ENCODE results near the gene MRPS5.

The MRPS5 gene

DNA sequence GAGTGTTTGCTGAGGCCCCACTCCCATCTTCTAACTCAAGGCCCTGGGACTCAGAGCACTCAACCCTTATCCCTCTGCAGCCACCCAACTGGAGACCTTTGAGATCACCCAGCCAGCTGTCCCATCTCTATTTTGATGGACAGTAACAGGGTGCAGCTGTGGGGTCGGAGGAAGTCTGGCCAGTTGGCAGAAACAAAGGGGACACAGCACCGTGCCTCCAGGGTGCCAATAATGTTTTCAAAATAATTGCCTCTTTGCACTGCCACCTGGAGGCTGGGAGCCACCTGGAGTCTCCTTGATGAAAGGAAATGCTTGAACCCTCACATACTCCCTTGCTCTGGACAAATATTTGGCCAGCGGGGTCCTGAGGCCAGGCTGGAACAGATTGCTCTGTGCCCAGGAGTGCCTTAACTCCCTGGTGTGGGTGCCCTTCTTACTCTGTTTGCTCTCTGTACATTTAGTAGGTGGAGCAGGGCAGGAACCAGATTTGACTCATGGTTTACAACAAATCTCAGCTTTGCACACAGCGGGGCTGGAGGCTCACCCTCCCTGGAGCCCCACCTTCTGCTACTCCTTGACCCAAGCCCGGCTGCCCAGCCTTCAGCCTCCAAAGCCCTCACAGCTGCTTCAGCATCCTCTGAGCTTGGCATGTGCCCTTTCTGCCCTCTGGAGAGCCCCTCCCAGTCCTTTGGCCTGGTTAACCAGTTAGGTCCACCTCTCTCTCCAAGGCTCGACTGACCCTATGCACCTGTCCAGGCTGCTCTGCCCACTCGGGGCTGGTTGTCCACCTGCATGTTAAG lies 78.9 kb downstream of the MRPS5 start:
- Histone ChIP-seq H3K79me2 (no peaks in the 10 kb centered on the region), H3K4me3 (ENCODE audit: low read depth, low read length) (no peak overlapping the region), H3K36me3 (ENCODE audit: control insufficient read depth, insufficient read depth, low read length) (no peaks in the 10 kb centered on the region), H3K9me3 (ENCODE audit: control insufficient read depth, low read length) (no peaks in the 10 kb centered on the region), H3K27me3 (ENCODE audit: control insufficient read depth, insufficient read depth, low read length) (no peaks in the 10 kb centered on the region), H2AFZ (no peak overlapping the region), H3K27ac (no peak overlapping the region), H3K4me2 (ENCODE audit: low read length) (no peak overlapping the region), H3K4me1 (no peaks in the 10 kb centered on the region), H3K9ac (no peak overlapping the region)
- TF ChIP-seq, protein P1, sequence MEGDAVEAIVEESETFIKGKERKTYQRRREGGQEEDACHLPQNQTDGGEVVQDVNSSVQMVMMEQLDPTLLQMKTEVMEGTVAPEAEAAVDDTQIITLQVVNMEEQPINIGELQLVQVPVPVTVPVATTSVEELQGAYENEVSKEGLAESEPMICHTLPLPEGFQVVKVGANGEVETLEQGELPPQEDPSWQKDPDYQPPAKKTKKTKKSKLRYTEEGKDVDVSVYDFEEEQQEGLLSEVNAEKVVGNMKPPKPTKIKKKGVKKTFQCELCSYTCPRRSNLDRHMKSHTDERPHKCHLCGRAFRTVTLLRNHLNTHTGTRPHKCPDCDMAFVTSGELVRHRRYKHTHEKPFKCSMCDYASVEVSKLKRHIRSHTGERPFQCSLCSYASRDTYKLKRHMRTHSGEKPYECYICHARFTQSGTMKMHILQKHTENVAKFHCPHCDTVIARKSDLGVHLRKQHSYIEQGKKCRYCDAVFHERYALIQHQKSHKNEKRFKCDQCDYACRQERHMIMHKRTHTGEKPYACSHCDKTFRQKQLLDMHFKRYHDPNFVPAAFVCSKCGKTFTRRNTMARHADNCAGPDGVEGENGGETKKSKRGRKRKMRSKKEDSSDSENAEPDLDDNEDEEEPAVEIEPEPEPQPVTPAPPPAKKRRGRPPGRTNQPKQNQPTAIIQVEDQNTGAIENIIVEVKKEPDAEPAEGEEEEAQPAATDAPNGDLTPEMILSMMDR (IDR thresholded peaks at IDR 0.05), result no peak

DNA sequence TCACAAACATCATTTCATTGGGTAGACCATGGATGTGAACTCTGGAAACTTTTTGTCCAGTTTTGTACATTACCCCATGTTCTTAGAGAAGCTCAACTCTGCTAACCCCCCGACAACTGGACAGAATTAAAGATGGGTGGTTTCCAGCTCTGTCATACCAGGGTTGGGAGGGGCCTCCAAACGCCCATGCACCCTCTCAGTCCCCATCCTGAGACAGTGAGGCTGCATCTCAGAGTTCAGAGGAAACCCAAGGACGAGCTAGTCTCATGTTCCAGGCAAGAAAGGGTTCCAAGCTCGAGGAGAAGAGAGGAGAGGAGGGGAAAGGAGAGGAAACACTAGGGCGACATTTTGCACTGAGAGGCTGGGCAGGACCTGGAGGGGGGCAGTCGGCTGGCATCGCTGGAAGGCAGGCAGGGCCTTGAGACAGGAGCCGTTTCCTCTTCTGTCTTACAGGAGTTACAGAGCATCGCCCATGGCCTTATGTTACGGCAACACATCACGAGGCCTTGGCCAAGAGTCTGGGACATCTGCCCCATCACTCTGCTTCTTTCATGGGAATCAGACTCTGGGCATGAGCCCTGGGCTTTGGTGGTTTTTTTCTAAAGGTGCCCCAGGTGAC lies 79.7 kb downstream of the MRPS5 start:
- Histone ChIP-seq H3K27ac (no peak overlapping the region), H3K36me3 (ENCODE audit: control insufficient read depth, insufficient read depth, low read length) (no peaks in the 10 kb centered on the region), H3K4me1 (no peaks in the 10 kb centered on the region), H3K9me3 (ENCODE audit: control insufficient read depth, low read length) (no peaks in the 10 kb centered on the region), H3K4me2 (ENCODE audit: low read length) (no peak overlapping the region), H3K27me3 (ENCODE audit: control insufficient read depth, insufficient read depth, low read length) (no peaks in the 10 kb centered on the region), H3K9ac (no peak overlapping the region), H3K4me3 (ENCODE audit: low read depth, low read length) (no peak overlapping the region), H3K79me2 (no peaks in the 10 kb centered on the region), H2AFZ (no peak overlapping the region)
- TF ChIP-seq, protein P1 (IDR thresholded peaks at IDR 0.05), result no peak

DNA sequence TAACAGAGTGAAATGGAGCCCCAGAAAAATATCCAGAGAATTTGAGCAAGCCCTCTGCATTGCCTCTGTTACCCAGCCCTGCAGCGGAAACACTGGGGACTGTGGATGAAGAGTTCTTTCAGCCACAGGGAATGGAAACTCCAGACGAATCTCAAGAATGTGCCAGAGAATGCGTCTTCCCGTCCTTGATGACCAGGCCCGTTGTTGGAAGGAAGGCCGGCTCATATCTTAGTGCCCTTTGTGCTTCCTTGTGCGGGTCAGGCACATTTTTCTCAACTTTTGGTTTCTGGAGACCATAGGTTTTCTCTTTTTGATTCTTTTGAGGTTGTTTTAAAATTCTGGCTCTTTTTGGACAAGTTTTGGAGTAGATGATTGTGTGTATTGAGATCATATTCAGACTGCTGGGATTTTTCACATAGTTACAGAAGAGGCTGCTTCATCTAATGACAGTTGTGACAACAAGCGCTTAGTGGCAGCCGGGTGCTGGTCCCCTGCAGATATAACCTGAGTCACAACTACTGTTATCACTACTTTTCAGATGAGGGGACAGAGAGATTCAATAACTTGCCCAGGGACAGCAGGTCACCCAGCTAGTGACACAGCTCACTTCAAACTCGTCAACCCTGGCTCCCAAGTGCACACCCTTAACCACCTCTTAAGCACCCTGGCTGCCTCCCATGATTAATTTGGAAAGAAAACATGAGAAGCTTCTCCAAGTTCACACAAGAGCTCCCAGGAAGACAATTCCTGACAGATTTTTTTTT lies 80.4 kb downstream of the MRPS5 start:
- Histone ChIP-seq H3K27ac (no peak overlapping the region), H3K9ac (no peak overlapping the region), H2AFZ (no peak overlapping the region), H3K27me3 (ENCODE audit: control insufficient read depth, insufficient read depth, low read length) (no peaks in the 10 kb centered on the region), H3K9me3 (ENCODE audit: control insufficient read depth, low read length) (no peaks in the 10 kb centered on the region), H3K79me2 (no peaks in the 10 kb centered on the region), H3K4me1 (no peaks in the 10 kb centered on the region), H3K36me3 (ENCODE audit: control insufficient read depth, insufficient read depth, low read length) (no peaks in the 10 kb centered on the region), H3K4me2 (ENCODE audit: low read length) (no peak overlapping the region), H3K4me3 (ENCODE audit: low read depth, low read length) (no peak overlapping the region)
- TF ChIP-seq, protein P1 (IDR thresholded peaks at IDR 0.05), result no peak

DNA sequence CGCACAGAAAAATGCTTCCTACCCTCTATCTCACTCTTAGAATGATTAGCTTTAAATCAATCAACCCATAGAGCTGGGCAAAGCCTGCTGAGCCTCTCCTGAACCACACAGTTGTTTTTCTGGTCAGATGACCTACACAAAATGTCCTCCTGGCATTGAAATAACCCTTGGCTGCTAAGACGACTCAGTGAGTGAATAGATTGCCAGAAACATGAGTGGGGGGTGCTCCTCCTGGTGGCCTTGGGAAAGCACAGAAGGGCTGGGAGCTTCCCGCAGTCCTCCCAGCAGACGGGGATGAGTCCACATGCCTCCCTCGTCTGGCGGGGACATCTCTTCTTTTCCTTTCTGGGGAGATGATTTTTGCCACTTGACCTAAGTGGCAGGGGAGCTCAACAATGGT lies 81.2 kb downstream of the MRPS5 start:
- H3K4me2 ChIP-seq (ENCODE audit: low read length), result no peak overlapping the region
- no peak overlapping the region for H3K9ac ChIP-seq
- H3K27ac ChIP-seq, result no peak overlapping the region

More for the DNA sequence above, 81.2 kb downstream of the MRPS5 start:
- Histone ChIP-seq H3K27me3 (ENCODE audit: control insufficient read depth, insufficient read depth, low read length) (no peaks in the 10 kb centered on the region), H3K36me3 (ENCODE audit: control insufficient read depth, insufficient read depth, low read length) (no peaks in the 10 kb centered on the region), H3K4me3 (ENCODE audit: low read depth, low read length) (no peak overlapping the region), H2AFZ (no peak overlapping the region), H3K9me3 (ENCODE audit: control insufficient read depth, low read length) (no peaks in the 10 kb centered on the region), H3K4me1 (no peaks in the 10 kb centered on the region), H3K79me2 (no peaks in the 10 kb centered on the region)
- TF ChIP-seq, protein P1 (IDR thresholded peaks at IDR 0.05), result no peak

All from parathyroid adenoma (tissue), 2 donors.